Activated T-helper 1 cell treated with anti-CD3 and anti-CD28 coated beads, Interleukin-12 subunit alpha, Interleukin-12 subunit beta, Interleukin-2, Interleukin-4 antibody, amounts not matched to agents 30 ng/mL and 10 ng/mL and 1 ng/mL, durations not matched to agents 14 hours and 24 hours and 36 hours (primary cell): ENCODE data around the gene NUP210L. TPM values are rescaled to one million over a fixed set of nuclear protein-coding genes. Genes with fewer than 3 reads are reported as not detected.

Experiments used
- total RNA-seq: library from RNA; stranded (reverse); gene quantifications from 2 replicates; pipeline ENCODE4 v1.2.3, GENCODE V29; 2022

Gene NUP210L
- total RNA-seq, 1 donor from 2014 or later = not detected

Other genes with a start within 250 kb of the NUP210L start
- gene GATAD2B, start 232.1 kb downstream of the NUP210L start, total RNA-seq = 69.1 and 70.4 TPM in 2 replicates
- 128 and 133 TPM in 2 replicates for gene DENND4B, start 208.4 kb downstream of the NUP210L start, total RNA-seq
- 62.8 and 76.4 TPM in 2 replicates for gene CRTC2, start 196.5 kb downstream of the NUP210L start, total RNA-seq
- 75.4 and 76.1 TPM in 2 replicates for gene SLC39A1, start 191.5 kb downstream of the NUP210L start, total RNA-seq
- gene CREB3L4, start 187.2 kb downstream of the NUP210L start, total RNA-seq = 8.1 and 9.8 TPM in 2 replicates
- 198 and 213 TPM in 2 replicates for gene JTB, start 177.4 kb downstream of the NUP210L start, total RNA-seq
- gene RAB13, start 168.7 kb downstream of the NUP210L start, total RNA-seq = 2.2 and 3.3 TPM in 2 replicates
- 1,226 and 1,349 TPM in 2 replicates for gene RPS27, start 164.3 kb downstream of the NUP210L start, total RNA-seq
- 665 and 668 TPM in 2 replicates for gene TPM3, start 37.0 kb upstream of the NUP210L start, total RNA-seq
- gene CFAP141, start 51.3 kb upstream of the NUP210L start, total RNA-seq = not detected in 2 replicates
- gene UBAP2L, start 65.9 kb upstream of the NUP210L start, total RNA-seq = 258 and 284 TPM in 2 replicates
- 122 and 123 TPM in 2 replicates for gene HAX1, start 117.6 kb upstream of the NUP210L start, total RNA-seq
- gene AQP10, start 166.0 kb upstream of the NUP210L start, total RNA-seq = not detected in 2 replicates
- 50.1 and 54.9 TPM in 2 replicates for gene ATP8B2, start 170.5 kb upstream of the NUP210L start, total RNA-seq